Common myeloid progenitor, CD34-positive (primary cell): ENCODE data around the gene RBM7.

Experiments used
- CTCF ChIA-PET: fragments of 350-600 bp; sonication (Branson Sonifier 250); formaldehyde crosslinking; loops from one replicate; lab custom pipeline; 2021; ENCODE audit warnings: antibody characterized with exemption; lab: Charles Lee
- POLR2A ChIA-PET: fragments of 350-600 bp; sonication (Branson Sonifier 250); formaldehyde crosslinking; loops from one replicate; lab custom pipeline; 2021; ENCODE audit warnings: antibody characterized with exemption; lab: Charles Lee
- DNase-seq, 3 donors: peaks; one replicate each; pipeline versions ENCODE4 v3.0.0 to v3.0.0-alpha.2; 2013
- H3K27ac ChIP-seq, 2 experiments: 1 replicate in 1 of 2; 2 replicates in 1 of 2; pipeline ENCODE4 v1.7.0; 2013; ENCODE audit warnings: inconsistent platforms in 2 of 2, low read length in 2 of 2, mild to moderate bottlenecking in 2 of 2, low read depth in 1 of 2, moderate library complexity in 1 of 2; ENCODE audit not compliant: severe bottlenecking in 2 of 2, insufficient read depth in 1 of 2, poor library complexity in 1 of 2
- H3K27me3 ChIP-seq, 5 experiments: replicated peaks in 2 of 5; 1 replicate in 3 of 5; 2 replicates in 2 of 5; pipeline versions ENCODE4 v1.6.1 to v1.7.0; 2013; ENCODE audit warnings: low read length in 4 of 5, mild to moderate bottlenecking in 2 of 5, moderate library complexity in 2 of 5, inconsistent platforms in 1 of 5; ENCODE audit not compliant: insufficient read depth in 5 of 5, control insufficient read depth in 4 of 5
- H3K36me3 ChIP-seq, 4 experiments: 1 replicate in 2 of 4; 2 replicates in 2 of 4; pipeline versions ENCODE4 v1.6.1 to v1.7.0; 2013; ENCODE audit warnings: low read length in 3 of 4, control low read depth in 1 of 4, mild to moderate bottlenecking in 1 of 4; ENCODE audit not compliant: control insufficient read depth in 4 of 4, insufficient read depth in 4 of 4
- H3K4me1 ChIP-seq, 4 experiments: 1 replicate in 3 of 4; 2 replicates in 1 of 4; pipeline versions ENCODE4 v1.6.1 to v1.7.1; 2013; ENCODE audit warnings: low read length in 3 of 4, mild to moderate bottlenecking in 3 of 4, control low read depth in 1 of 4, inconsistent platforms in 1 of 4, moderate library complexity in 1 of 4; ENCODE audit not compliant: control insufficient read depth in 4 of 4, insufficient read depth in 4 of 4; ENCODE audit errors: control extremely low read depth in 1 of 4
- H3K4me3 ChIP-seq, 7 experiments: 1 replicate in 4 of 7; 2 replicates in 3 of 7; pipeline versions ENCODE4 v1.5.1 to v1.7.0; 2013; ENCODE audit warnings: mild to moderate bottlenecking in 7 of 7, low read length in 6 of 7, moderate library complexity in 6 of 7, inconsistent platforms in 2 of 7, low read depth in 2 of 7, control low read depth in 1 of 7; ENCODE audit not compliant: insufficient read depth in 4 of 7, control insufficient read depth in 1 of 7; ENCODE audit errors: extremely low read depth in 1 of 7
- H3K9me3 ChIP-seq, 5 experiments: 1 replicate in 4 of 5; 2 replicates in 1 of 5; pipeline versions ENCODE4 v1.6.1 to v1.7.1; 2013; ENCODE audit warnings: low read length in 4 of 5, mild to moderate bottlenecking in 2 of 5, inconsistent platforms in 1 of 5, low read depth in 1 of 5, moderate library complexity in 1 of 5; ENCODE audit not compliant: control insufficient read depth in 4 of 5, insufficient read depth in 2 of 5; ENCODE audit errors: control extremely low read depth in 1 of 5
- WGBS: methylation state at CpG from one replicate; pipeline ENCODE4 v1.1.5; 2013; ENCODE audit not compliant: insufficient coverage; 5-methylcytosine and 5-hydroxymethylcytosine counted together

Gene RBM7

DNA sequence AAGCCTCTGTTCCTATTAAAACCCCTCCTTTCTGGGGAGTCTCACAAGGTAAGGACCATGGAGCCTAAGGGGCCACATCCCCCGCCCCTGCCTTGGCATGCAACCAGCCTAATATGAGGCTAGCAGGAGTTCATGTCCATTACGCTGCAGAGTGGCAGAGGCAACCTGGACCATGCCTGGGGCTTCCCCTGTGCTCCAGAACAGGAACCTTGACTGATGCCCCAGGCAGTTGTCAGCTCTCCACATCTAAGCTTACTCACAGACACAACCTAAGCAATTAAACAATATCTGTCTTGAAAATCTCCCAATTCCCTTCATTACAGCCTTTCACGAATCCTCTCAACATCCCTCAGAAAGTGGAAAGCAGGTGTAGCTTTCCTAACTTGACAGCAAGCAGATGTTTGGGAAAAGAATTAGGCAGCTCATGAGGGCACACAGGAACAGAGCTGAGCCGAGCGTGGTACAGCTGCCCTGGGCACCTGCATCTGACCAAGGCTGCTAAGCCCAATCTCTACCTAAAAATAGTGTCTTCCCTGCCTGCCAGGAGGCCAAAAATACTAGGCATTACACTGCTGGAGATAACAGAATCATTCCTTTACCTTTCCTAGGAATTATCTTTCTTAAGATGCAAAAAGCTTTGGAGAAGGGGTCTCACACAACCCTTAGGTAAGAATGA is 20.9 kb upstream of the RBM7 start:
- DNase-seq: no peak
- Histone ChIP-seq H3K9me3 (peaks cover 0 to under 1% (median 0%) of the 10 kb centered on the region in 5 experiments), H3K36me3 (no peaks in the 10 kb centered on the region), H3K4me1 (no peaks in the 10 kb centered on the region), H3K27me3 (peaks cover 0 to 17% (median 2%) of the 10 kb centered on the region in 5 experiments), H3K27ac (no peak overlapping the region), H3K4me3 (no peak overlapping the region)
- CTCF ChIA-PET: interaction anchor here (1.0 kb wide), 1 partner anchor 10 kb away, joined by 3 read pairs; no protein-coding TSS in a partner anchor
- POLR2A ChIA-PET: no interaction called here
- 93% methylated on average over 5 of the region's 5 CpGs for WGBS

DNA sequence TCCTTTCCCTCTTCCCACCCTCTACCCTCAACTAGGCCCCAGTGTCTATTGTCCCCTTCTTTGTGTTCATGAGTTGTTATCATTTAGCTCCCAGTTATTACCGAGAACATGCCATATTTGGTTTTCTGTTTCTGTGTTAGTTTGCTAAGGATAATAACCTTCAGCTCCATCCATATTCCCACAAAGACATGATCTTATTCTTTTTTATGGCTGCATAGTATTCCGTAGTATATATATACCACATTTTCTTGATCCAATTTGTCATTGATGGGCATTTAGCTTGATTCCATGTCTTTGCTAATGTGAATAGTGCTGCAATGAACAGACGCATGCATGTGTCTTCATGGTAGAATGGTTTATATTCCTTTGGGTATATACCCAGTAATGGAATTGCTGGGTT is 18.0 kb upstream of the RBM7 start:
- H3K4me3 ChIP-seq: no peak overlapping the region
- CTCF ChIA-PET: no interaction called here
- H3K4me1 ChIP-seq: no peaks in the 10 kb centered on the region
- H3K27me3 ChIP-seq: peaks cover 0 to 8% (median 2%) of the 10 kb centered on the region in 5 experiments
- H3K9me3 ChIP-seq: peaks cover 0 to 3% (median 0%) of the 10 kb centered on the region in 5 experiments
- WGBS: no CpG with 5 or more reads among the region's 3 CpGs
- H3K27ac ChIP-seq: no peak overlapping the region
- DNase-seq: no peak
- no peaks in the 10 kb centered on the region for H3K36me3 ChIP-seq
- POLR2A ChIA-PET: no interaction called here

DNA sequence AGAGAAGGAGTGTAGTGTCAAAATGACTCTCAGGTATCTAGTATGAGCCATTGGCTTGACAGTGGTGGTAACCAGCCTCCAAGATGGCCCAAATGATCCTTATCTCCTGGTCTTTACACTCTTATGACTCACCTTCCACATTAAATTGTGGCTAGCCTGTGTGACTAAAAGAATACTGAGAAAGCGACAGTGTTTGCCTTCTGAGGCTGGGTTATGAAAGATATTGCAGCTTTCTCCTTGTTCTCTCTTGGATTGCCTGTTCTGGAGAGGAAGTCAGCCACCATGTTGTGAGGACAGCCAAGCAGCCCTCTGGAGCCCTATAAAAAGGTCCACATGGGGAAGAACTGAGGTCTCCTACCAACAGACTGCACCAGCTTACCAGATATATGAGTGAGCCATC is 16.0 kb upstream of the RBM7 start:
- no peak overlapping the region for H3K27ac ChIP-seq
- peaks cover 0 to 3% (median 0%) of the 10 kb centered on the region in 5 experiments for H3K27me3 ChIP-seq
- H3K36me3 ChIP-seq: no peaks in the 10 kb centered on the region
- no peak overlapping the region for H3K4me3 ChIP-seq
- CTCF ChIA-PET: no interaction called here
- H3K9me3 ChIP-seq: peaks cover 0 to 3% (median 0%) of the 10 kb centered on the region in 5 experiments
- POLR2A ChIA-PET: no interaction called here
- H3K4me1 ChIP-seq: no peaks in the 10 kb centered on the region
- 100% methylated on average over 1 of the region's 1 CpG for WGBS
- DNase-seq: no peak

DNA sequence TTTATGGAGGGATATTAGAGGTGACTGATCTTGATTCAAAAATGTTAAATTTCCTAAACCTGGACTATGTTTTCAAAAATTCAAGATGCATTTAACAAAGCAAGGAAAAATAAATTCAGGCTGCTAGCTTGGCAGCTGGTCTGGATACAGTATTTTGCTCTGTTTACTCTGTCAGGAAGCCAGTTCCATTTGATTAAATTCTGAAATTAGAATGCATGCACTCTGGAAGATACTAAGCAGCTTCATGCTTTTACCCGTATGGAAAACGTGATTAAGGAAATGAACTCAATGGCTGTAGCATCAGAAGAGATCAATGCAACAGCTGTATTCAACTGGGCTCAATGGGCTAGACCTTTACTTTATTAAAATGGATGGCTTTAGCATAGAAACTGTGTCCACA is 14.3 kb upstream of the RBM7 start:
- no peaks in the 10 kb centered on the region for H3K36me3 ChIP-seq
- ChIA-PET CTCF (no interaction called here), POLR2A (interaction anchor here (0.6 kb wide), 1 partner anchor 438 kb away, joined by 3 read pairs; no protein-coding TSS in a partner anchor)
- H3K27me3 ChIP-seq: no peaks in the 10 kb centered on the region
- H3K4me3 ChIP-seq: no peak overlapping the region
- H3K9me3 ChIP-seq: peaks cover 0 to 3% (median 0%) of the 10 kb centered on the region in 5 experiments
- H3K4me1 ChIP-seq: no peaks in the 10 kb centered on the region
- no peak for DNase-seq
- WGBS: 96% methylated on average over 2 of the region's 2 CpGs
- H3K27ac ChIP-seq: no peak overlapping the region

DNA sequence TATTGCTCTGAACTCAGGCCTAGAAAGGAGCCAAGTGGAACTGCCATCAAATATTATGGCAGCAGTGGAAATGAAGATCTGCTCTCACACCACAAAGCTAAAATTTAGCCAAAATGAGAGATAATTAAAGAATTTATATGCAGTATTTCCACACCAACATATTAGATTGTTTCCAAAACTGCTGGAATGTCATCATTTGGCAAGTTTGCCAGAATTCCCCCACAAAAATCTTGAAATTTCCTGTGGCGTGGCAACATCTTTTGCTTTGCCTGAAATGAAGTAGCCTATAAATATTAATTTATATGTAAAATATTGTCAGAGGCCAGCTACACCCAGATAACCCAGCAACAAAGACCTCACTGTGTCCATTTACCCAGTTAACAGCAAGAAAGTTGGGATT is 13.9 kb upstream of the RBM7 start:
- Histone ChIP-seq H3K36me3 (no peaks in the 10 kb centered on the region), H3K27me3 (no peaks in the 10 kb centered on the region), H3K9me3 (peaks cover 0 to 3% (median 0%) of the 10 kb centered on the region in 5 experiments), H3K27ac (no peak overlapping the region), H3K4me3 (no peak overlapping the region), H3K4me1 (no peaks in the 10 kb centered on the region)
- no CpG with 5 or more reads among the region's 1 CpG for WGBS
- ChIA-PET POLR2A (interaction anchor here (0.6 kb wide), 1 partner anchor 439 kb away, joined by 3 read pairs; no protein-coding TSS in a partner anchor), CTCF (no interaction called here)
- no peak for DNase-seq

DNA sequence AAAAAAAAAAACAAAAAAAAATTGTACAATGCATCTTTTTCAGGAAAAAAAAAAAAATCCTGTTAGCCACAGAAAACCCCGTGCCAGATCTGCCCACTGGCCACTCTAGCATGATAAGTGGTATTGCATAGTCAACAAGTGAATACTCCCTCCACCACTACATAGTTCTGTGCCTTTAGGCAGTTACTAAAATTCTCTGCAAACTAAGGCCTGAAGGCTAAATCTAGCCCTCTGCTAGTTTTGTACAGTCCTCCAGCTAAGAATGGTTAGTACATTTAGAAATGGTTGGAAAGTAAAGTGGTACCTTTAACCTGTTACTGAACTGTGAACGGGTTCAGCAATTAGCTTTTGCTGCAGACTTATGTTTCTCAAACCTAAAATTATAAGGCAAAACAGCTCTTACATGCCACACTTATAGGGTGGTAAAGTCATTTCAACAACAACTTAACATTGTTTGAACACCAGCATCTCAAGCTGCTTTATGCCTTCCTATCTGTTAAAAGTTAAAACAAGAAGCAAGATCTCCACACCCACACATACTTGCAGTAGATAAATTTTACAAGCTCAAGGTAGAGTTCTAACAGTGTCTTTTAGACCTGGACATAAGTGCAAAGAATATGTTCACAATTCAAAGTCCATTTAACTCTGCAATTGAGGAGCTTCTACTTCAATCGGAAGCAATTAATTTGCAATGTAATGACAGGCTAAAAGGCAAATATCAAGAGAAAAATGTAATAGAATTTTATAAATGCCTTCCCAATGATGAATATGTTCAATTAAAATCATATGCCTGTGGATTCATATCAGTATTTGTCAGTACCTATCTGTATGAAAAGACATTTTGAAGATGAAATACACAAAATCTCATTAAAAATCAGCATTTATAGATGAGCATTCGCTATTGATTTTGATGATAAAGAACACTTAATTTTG is 7.5 kb upstream of the RBM7 start:
- H3K27me3 ChIP-seq: peaks cover 0 to 3% (median 0%) of the 10 kb centered on the region in 5 experiments
- DNase-seq: no peak
- H3K4me1 ChIP-seq: peaks cover 2 to 10% (median 3%) of the 10 kb centered on the region in 4 experiments
- no peak overlapping the region for H3K4me3 ChIP-seq
- POLR2A ChIA-PET: no interaction called here
- WGBS: 100% methylated on average over 1 of the region's 4 CpGs
- CTCF ChIA-PET: interaction anchor here (1.0 to 2.0 kb wide), 3 partner anchors 12 to 41 kb away, joined by 3 to 5 read pairs (median 4); no protein-coding TSS in a partner anchor
- no peaks in the 10 kb centered on the region for H3K36me3 ChIP-seq
- no peaks in the 10 kb centered on the region for H3K9me3 ChIP-seq
- H3K27ac ChIP-seq: no peak overlapping the region
